Activated CD8-positive, alpha-beta memory T cell treated with anti-CD3 and anti-CD28 coated beads for 48 hours (primary cell): ENCODE results near the gene RAB31.
"Not testable (repeated sequence)": the region's sequence is repeated elsewhere in the genome, so short reads cannot be mapped to it uniquely, and the experiment has no call there.

Source experiments
- DNase-seq, 3 experiments: peaks; one replicate each; pipeline ENCODE4 v3.0.0-alpha.2; 2020; ENCODE audit warnings: low read depth in 2 of 3, low spot score in 2 of 3

The RAB31 gene

GRCh38 chr18:9708057-9708433, at the start of gene RAB31:
Gene RAB31 (plus strand): TSS chr18:9708301. CDS start chr18:9708406, 105 bp downstream.
- DNase-seq: no peak

GRCh38 chr18:9659499-9660375, 48.4 kb upstream of the RAB31 start:
- no peak for DNase-seq

DNA sequence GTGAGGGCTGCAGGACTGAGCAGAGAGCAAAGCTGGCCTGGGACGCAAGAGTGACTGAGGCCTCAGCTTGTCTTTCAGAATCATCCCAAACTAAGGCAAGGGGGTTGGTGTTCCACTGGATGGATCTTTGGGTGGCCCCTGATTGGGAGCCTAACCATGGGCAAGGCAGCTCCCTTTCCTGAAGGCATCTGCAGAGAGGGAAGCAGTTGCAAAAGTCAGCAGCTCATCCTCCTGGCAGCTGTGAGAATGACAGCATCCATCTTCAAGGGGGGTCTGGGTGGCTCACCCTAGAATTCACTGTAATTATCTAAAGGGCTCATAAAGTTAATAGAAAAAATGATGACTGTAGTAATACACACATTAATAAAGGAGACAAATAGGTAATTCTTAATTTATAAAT, 46.5 kb upstream of the RAB31 start:
- DNase-seq: no peak

DNA sequence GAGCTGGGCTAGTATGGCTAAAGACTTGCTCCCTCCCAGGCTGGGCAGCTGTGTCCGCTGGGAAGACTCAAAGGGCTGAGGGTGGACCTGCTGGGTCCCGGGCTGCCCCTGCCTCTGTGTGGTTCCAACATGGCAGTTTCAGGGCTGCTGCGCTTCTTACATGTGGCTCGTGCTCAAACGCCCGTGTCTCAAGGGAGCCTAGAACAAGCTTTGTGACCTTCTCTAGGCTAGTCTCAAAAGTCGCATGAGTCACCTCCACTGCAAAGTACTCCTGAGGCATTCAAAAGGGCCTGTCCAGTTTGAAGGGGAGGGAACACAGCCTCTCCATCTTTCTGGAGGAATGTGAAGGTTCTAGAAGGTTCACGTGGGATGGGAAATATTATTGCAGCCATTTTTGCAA, 44.7 kb upstream of the RAB31 start:
- DNase-seq: no peak

- no peak for DNase-seq
Measured at GRCh38 chr18:9665314-9665713, 42.8 kb upstream of the RAB31 start.

DNA sequence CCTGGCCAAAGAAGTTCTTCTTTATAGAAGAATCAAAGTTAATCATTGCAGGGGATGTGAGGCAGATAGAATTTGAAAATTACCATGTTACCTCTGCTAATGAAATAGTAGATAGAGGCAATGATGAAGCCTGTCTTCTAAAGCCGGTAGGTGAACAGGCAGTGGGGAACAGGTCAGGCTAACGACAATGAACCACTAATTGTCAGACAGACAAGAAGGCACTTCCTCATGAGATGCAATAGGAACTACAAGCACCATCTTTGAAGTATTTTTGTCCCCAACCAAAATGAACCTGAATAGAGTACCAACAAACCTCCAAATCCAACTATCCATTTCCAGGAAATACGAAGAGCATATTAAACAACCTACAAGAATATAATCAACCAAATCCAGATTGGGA, 41.6 kb upstream of the RAB31 start:
- DNase-seq: no peak

GRCh38 chr18:9669016-9669415, 39.1 kb upstream of the RAB31 start:
- DNase-seq: no peak

GRCh38 chr18:9671214-9671613, 36.9 kb upstream of the RAB31 start:
- DNase-seq: no peak

DNA sequence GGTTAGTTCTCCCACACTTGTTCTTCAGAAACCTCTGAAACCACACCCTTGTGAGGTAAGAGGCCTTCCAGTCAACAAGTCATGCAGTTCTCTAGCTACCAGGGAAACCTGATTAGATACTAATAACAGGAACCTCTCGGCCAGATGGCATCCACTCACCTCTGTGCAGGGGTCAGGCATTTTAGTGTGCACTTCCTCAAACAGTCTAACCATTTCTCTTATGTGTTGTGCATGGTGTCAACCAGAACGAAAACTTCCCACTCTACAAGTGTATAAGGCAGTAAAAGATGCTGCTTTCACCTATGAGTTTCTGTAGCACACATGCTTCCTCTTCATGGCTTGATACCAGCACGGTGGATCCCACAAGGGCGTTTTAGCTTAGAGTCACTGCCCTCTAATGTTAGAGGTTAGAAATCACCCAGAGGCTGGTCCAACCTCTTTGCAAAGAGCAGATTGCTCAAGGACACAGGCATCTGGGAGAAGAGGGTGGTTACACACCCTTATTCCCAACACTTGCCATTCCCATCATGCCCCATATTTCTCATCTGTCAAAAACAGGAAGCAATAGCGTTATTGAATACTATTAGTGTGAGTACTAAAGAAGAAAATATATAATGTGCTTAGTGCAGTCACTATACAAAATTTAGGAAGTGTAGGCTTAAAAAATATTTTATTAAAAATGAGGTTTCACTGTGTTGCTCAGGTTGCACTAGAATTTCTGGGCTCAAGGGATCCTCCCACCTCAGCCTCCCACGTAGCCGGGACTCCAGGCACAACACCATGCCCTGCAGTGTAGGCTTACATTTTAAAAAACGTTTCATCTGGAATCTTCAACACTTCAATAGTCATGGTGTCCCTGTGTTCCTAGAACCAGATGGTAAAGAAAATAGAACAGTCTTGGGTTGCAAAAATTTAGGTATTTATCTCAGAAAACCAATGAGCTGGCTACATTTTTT, 34.5 kb upstream of the RAB31 start:
- DNase-seq: peak in 1 of 3 experiments; percentile 2

GRCh38 chr18:9678216-9678615, 29.9 kb upstream of the RAB31 start:
- not testable (repeated sequence) for DNase-seq

DNA sequence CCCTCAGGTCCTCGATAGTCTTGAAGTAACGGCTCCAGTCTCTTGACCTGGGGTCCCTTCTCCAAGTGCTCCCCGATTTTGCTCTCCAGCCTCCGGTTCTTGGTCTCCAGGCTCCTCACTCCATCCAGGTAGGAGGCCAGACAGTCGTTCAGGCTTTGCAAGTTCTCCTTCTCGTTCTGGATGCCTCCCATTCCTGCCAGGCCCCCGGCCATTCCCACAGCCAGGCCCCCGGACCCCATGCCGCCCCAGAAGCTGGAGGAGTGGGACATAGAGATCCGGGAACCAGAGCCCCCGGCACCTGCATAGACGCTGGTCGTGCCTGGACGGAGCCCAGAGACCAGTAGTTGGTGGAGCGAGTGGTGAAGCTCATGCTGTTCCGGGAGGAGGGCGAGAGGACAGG, 29.0 kb upstream of the RAB31 start:
- no peak for DNase-seq

- no peak for DNase-seq
Measured at GRCh38 chr18:9681217-9681616, 26.9 kb upstream of the RAB31 start.

GRCh38 chr18:9682572-9682971, 25.5 kb upstream of the RAB31 start:
- DNase-seq: no peak

GRCh38 chr18:9683418-9684396, 24.4 kb upstream of the RAB31 start:
- DNase-seq: no peak

DNA sequence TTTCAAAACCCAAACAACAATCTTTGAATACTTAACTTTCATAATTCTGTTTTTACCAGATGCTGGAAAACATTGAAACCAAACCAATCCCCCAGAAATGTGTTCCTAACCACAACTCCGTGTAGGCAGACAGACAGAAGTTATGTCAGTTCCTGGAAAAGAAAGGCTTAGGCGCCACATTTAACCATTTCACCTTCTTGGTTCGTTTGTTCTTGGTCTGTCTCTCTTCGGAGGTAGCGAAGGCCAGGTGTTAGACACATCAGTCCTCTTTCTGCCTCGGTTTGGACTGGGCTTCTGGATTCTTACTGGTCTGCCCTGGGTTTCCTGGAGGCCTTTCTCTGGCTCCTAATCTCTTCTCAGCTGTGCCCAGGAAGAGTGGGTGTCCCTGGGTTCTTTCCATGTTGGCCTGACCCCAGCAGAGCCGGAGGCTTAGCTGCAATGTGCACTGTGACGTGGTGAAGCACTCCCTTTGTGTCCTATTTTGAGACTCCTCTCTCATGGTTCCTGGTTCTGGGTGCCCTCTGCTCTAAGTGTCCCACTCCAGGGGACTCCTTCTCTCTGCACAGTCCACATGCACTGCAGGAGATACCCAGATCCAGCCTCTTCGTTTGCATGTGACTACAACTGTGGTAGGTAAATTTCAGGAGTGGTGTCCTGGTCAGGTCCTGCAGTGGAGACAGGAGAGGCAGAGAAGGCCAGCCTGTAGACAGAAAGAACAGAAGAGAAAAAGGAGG, 23.1 kb upstream of the RAB31 start:
- no peak for DNase-seq

- DNase-seq: no peak
Measured at GRCh38 chr18:9685615-9685890, 22.5 kb upstream of the RAB31 start.

- DNase-seq: no peak
Measured at GRCh38 chr18:9688036-9688741, 19.9 kb upstream of the RAB31 start.

DNA sequence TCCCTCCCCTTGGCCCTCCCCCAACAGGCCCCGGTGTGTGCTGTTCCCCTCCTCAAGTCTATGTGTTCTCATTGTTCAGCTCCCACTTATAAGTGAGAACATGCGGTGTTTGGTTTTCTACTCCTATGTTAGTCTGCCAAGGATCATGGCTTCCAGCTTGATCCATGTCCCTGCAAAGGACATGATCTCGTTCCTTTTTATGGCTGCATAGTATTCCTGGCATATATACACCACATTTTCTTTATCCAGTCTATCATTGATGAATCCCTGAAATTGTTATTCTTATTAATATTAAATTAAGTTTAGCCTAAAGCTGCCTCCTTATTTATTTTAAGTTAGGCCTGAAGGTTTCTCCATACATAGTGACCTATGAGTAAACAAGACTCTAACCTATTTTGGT, 18.8 kb upstream of the RAB31 start:
- no peak for DNase-seq

DNA sequence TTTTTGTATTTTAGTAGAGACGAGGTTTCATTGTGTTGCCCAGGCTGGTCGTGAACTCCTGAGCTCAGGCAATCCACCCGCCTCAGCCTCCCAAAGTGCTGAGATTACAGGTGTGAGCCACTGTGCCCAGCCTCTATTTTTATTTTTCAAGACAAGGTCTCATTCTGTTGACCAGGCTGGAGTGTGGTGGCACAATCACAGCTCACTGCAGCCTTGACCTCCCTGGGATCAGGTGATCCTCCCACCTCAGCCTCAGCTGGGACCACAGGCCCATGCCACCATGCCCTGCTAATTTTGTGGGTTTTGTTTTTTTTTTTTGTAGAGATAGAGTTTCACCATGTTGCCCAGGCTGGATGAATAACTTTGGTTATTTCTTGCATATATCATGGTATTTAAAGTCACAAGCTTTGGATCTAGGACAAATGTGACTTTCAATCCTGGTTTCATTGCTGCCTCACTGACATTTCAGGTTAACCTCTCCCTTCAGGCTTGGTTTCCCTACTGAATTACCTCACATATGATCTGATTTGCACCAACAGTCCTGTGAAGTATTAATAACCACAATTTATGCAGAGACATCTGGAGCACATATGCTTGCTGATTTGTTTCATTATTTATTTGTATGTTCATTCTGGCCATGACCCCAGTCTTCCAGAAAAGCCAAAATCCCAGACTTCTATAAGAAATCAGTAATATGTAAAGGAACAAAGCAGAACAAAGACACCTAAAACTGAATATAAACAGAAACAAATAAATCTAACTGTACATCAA, 17.5 kb upstream of the RAB31 start:
- DNase-seq: no peak
